Activated CD4-positive, CD25-positive, alpha-beta regulatory T cell treated with anti-CD3 and anti-CD28 coated beads, Interleukin-2, amount 50 U/mL, for 16 hours (primary cell): ENCODE results near the gene SMS.
"Not testable (repeated sequence)": the region's sequence is repeated elsewhere in the genome, so short reads cannot be mapped to it uniquely, and the experiment has no call there.

Experiments
- DNase-seq: peaks from one replicate; pipeline ENCODE4 v3.0.0-alpha.2; 2020; ENCODE audit warnings: low read depth, low spot score

SMS gene

GRCh38 chrX:21950557-21950956, 10.0 kb downstream of the SMS start:
- DNase-seq = not testable (repeated sequence)

- DNase-seq = no peak
Measured at GRCh38 chrX:21952624-21953023, 12.1 kb downstream of the SMS start.

- DNase-seq = not testable (repeated sequence)
Measured at GRCh38 chrX:21953195-21953830, 12.8 kb downstream of the SMS start.

- no peak for DNase-seq
Measured at GRCh38 chrX:21955403-21956189, 15.1 kb downstream of the SMS start.

GRCh38 chrX:21956783-21957182, 16.3 kb downstream of the SMS start:
- DNase-seq = no peak

GRCh38 chrX:21958187-21958586, 17.7 kb downstream of the SMS start:
- no peak for DNase-seq

- DNase-seq = no peak
Measured at GRCh38 chrX:21958916-21959315, 18.4 kb downstream of the SMS start.

GRCh38 chrX:21959362-21960051, 19.0 kb downstream of the SMS start:
- no peak for DNase-seq

- no peak for DNase-seq
Measured at GRCh38 chrX:21960569-21961541, 20.3 kb downstream of the SMS start.

- DNase-seq = no peak
Measured at GRCh38 chrX:21962361-21962760, 21.9 kb downstream of the SMS start.

GRCh38 chrX:21963269-21963668, 22.8 kb downstream of the SMS start:
- no peak for DNase-seq

GRCh38 chrX:21963731-21964405, 23.4 kb downstream of the SMS start:
- DNase-seq = no peak

- no peak for DNase-seq
Measured at GRCh38 chrX:21966866-21967265, 26.4 kb downstream of the SMS start.

GRCh38 chrX:21968333-21968732, 27.8 kb downstream of the SMS start:
- no peak for DNase-seq

GRCh38 chrX:21970326-21970725, 29.8 kb downstream of the SMS start:
- DNase-seq = no peak

- DNase-seq = no peak
Measured at GRCh38 chrX:21972046-21972445, 31.5 kb downstream of the SMS start.

- no peak for DNase-seq
Measured at GRCh38 chrX:21972721-21973120, 32.2 kb downstream of the SMS start.

- DNase-seq = no peak
Measured at GRCh38 chrX:21973321-21974010, 33.0 kb downstream of the SMS start.

GRCh38 chrX:21974011-21974385, 33.5 kb downstream of the SMS start:
- DNase-seq = no peak

- no peak for DNase-seq
Measured at GRCh38 chrX:21975242-21975641, 34.7 kb downstream of the SMS start.
